Measurements from ENCODE around the gene TRPM4. TPM values are rescaled to one million over a fixed set of nuclear protein-coding genes. Genes with fewer than 3 reads are reported as not detected.
"Not testable (repeated sequence)": the region's sequence is repeated elsewhere in the genome, so short reads cannot be mapped to it uniquely, and the experiment has no call there.

TRPM4 gene
- total RNA-seq, 1 donor: 15.0 TPM

- H3K4me3 ChIP-seq (ENCODE audit: low read depth, low read length): no peak overlapping the region
- peak; percentile 20 for DNase-seq (ENCODE audit: low read depth)
- TF ChIP-seq CTCF (IDR thresholded peaks at IDR 0.05; ENCODE audit: insufficient read depth, low read length): no peak
Observed at GRCh38 chr19:49222011-49222410, 64.4 kb downstream of the TRPM4 start.

- no peak for TF ChIP-seq CTCF (IDR thresholded peaks at IDR 0.05; ENCODE audit: insufficient read depth, low read length)
- no peak for DNase-seq (ENCODE audit: low read depth)
- H3K4me3 ChIP-seq (ENCODE audit: low read depth, low read length): no peak overlapping the region
Observed at GRCh38 chr19:49222528-49222927, 64.9 kb downstream of the TRPM4 start.

- TF ChIP-seq CTCF (IDR thresholded peaks at IDR 0.05; ENCODE audit: insufficient read depth, low read length): no peak
- H3K4me3 ChIP-seq (ENCODE audit: low read depth, low read length): no peak overlapping the region
- no peak for DNase-seq (ENCODE audit: low read depth)
Observed at GRCh38 chr19:49223472-49223871, 65.9 kb downstream of the TRPM4 start.

GRCh38 chr19:49224441-49224840, 66.8 kb downstream of the TRPM4 start:
- H3K4me3 ChIP-seq (ENCODE audit: low read depth, low read length); DNase-seq (ENCODE audit: low read depth): not testable (repeated sequence)

DNA sequence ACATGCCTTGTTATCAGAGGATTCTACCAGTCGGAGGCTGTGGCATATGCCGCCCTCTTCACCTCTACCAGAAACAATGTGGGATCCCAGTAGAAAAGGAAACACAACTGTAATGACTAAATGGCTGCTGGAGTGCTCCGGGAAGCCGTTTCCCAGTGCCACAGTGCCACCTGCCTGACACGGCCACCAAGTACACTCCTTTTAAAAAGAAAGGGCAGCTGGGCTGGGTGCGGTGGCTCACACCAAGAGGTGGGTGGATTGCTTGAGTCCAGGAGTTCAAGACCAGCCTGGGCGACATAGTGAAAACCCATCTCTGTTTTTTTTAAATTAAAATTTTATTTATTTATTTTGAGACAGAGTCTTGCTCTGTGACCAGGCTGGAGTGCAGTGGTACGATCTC, 67.3 kb downstream of the TRPM4 start:
- DNase-seq (ENCODE audit: low read depth): peak; percentile 33
- H3K4me3 ChIP-seq (ENCODE audit: low read depth, low read length): no peak overlapping the region
- peak; percentile 31 for TF ChIP-seq CTCF (IDR thresholded peaks at IDR 0.05; ENCODE audit: insufficient read depth, low read length)

DNA sequence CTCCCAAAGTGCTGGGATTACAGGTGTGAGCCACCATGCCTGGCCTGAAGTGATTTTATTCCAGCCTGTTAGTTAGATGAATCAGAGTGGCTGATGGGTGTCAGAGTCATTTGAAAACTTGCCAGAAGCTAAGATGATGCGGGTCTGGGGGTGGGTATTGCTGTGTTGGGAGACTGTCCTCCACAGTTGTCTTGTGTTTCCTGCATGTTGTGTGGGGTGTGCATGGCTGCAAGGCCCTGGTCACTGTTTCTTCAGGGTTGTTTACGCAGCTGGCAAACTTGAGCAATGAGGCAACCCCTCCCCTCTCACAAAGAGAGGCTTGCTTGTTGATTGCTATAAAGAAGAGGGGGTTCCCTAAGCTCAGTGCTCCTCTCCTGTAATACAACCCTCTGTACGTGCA, 71.8 kb downstream of the TRPM4 start:
- no peak for DNase-seq (ENCODE audit: low read depth)
- TF ChIP-seq CTCF (IDR thresholded peaks at IDR 0.05; ENCODE audit: insufficient read depth, low read length): no peak
- no peak overlapping the region for H3K4me3 ChIP-seq (ENCODE audit: low read depth, low read length)

GRCh38 chr19:49231389-49231788, 73.8 kb downstream of the TRPM4 start:
- no peak overlapping the region for H3K4me3 ChIP-seq (ENCODE audit: low read depth, low read length)
- DNase-seq (ENCODE audit: low read depth): no peak
- no peak for TF ChIP-seq CTCF (IDR thresholded peaks at IDR 0.05; ENCODE audit: insufficient read depth, low read length)

Data from fibroblast of the aortic adventitia (primary cell).